Muscle layer of colon (tissue), 2 donors: ENCODE data around the gene ST6GALNAC4.

Source experiments
- H3K27ac ChIP-seq: one replicate; pipeline ENCODE4 v1.7.0; 2013; ENCODE audit warnings: low read depth, mild to moderate bottlenecking, low read length, moderate library complexity
- H3K27me3 ChIP-seq, 2 donors: one replicate each; pipeline ENCODE4 v1.7.0; 2013; ENCODE audit warnings: low read length in 2 of 2, mild to moderate bottlenecking in 2 of 2; ENCODE audit not compliant: insufficient read depth in 2 of 2, control insufficient read depth in 1 of 2
- H3K36me3 ChIP-seq: one replicate; pipeline ENCODE4 v1.7.0; 2013; ENCODE audit warnings: mild to moderate bottlenecking, low read length; ENCODE audit not compliant: insufficient read depth
- H3K4me1 ChIP-seq: one replicate; pipeline ENCODE4 v1.7.0; 2013; ENCODE audit warnings: mild to moderate bottlenecking, low read length; ENCODE audit not compliant: insufficient read depth
- H3K4me3 ChIP-seq, 2 donors: one replicate each; pipeline ENCODE4 v1.7.0; 2013; ENCODE audit warnings: low read length in 2 of 2, low read depth in 1 of 2, mild to moderate bottlenecking in 1 of 2, moderate library complexity in 1 of 2
- H3K9ac ChIP-seq: one replicate; pipeline ENCODE4 v1.7.0; 2013; ENCODE audit warnings: low read length
- H3K9me3 ChIP-seq: one replicate; pipeline ENCODE4 v1.7.0; 2013; ENCODE audit warnings: mild to moderate bottlenecking, low read length
- donor health status: abdominal sarcoma.
- donor health status: Adenocarcinoma of cecum.

ST6GALNAC4 gene

DNA sequence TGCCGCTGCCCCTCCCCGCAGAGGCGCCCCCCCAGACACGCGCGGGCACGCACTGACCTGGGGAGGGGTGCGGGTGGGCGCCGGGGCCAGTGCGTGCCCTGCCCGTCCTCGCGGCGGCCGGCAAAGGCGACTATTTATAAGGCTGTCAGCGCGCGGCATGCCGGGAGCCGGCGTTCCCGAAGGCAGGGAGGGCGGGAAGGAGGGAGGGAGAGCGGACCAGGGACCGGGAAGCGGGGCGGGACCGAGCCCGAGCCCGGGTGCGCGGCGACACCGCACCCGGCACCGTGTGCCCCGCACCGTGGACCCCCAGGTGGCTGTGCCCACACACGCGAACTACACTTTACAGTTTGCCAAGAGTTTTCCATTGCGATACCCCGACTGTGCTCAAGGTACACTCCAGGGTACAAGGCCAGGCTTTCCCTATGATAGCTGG is 39.3 kb downstream of the ST6GALNAC4 start, which contains the start of gene AK1:
AK1 (minus strand) TSS at position 110 of the 433 bp plus-strand sequence. CDS start 3,058 bp downstream, outside the sequence.
- peaks cover 50% of the 10 kb centered on the region for H3K4me1 ChIP-seq
- H3K27ac ChIP-seq = peak within 1 kb of the TSS; percentile 86
- H3K4me3 ChIP-seq = peak within 1 kb of the TSS; percentile 77 to 78
- no peaks in the 10 kb centered on the region for H3K36me3 ChIP-seq
- H3K27me3 ChIP-seq = no peaks in the 10 kb centered on the region
- peak within 1 kb of the TSS; percentile 87 for H3K9ac ChIP-seq
- no peaks in the 10 kb centered on the region for H3K9me3 ChIP-seq

- Histone ChIP-seq H3K27ac (peak overlapping the region; percentile 86), H3K9ac (no peak overlapping the region), H3K4me1 (peaks cover 50% of the 10 kb centered on the region), H3K36me3 (peaks cover 5% of the 10 kb centered on the region), H3K4me3 (peak overlapping the region; percentile 77 to 78), H3K27me3 (no peaks in the 10 kb centered on the region), H3K9me3 (no peaks in the 10 kb centered on the region)
Observed at GRCh38 chr9:127876764-127877562, 39.9 kb downstream of the ST6GALNAC4 start.

GRCh38 chr9:127876026-127876763 is 40.6 kb downstream of the ST6GALNAC4 start:
- Histone ChIP-seq H3K9me3 (no peaks in the 10 kb centered on the region), H3K9ac (no peak overlapping the region), H3K4me1 (peaks cover 50% of the 10 kb centered on the region), H3K27me3 (no peaks in the 10 kb centered on the region), H3K27ac (peak overlapping the region; percentile 86), H3K36me3 (peaks cover 13% of the 10 kb centered on the region), H3K4me3 (peak overlapping the region; percentile 77 to 78)

- Histone ChIP-seq H3K9ac (no peak overlapping the region), H3K4me1 (peaks cover 50% of the 10 kb centered on the region), H3K36me3 (peaks cover 14% of the 10 kb centered on the region), H3K4me3 (peak overlapping the region in 1 of 2 donors; percentile 47), H3K27ac (peak overlapping the region; percentile 63), H3K9me3 (no peaks in the 10 kb centered on the region), H3K27me3 (no peaks in the 10 kb centered on the region)
Observed at GRCh38 chr9:127875306-127875966, 41.4 kb downstream of the ST6GALNAC4 start.

GRCh38 chr9:127874301-127875221 is 42.3 kb downstream of the ST6GALNAC4 start:
- H3K9me3 ChIP-seq = no peaks in the 10 kb centered on the region
- no peaks in the 10 kb centered on the region for H3K27me3 ChIP-seq
- H3K4me3 ChIP-seq = peak overlapping the region; percentile 26 to 37
- H3K36me3 ChIP-seq = peaks cover 14% of the 10 kb centered on the region
- H3K4me1 ChIP-seq = peaks cover 50% of the 10 kb centered on the region
- no peak overlapping the region for H3K9ac ChIP-seq
- H3K27ac ChIP-seq = peak overlapping the region; percentile 63

DNA sequence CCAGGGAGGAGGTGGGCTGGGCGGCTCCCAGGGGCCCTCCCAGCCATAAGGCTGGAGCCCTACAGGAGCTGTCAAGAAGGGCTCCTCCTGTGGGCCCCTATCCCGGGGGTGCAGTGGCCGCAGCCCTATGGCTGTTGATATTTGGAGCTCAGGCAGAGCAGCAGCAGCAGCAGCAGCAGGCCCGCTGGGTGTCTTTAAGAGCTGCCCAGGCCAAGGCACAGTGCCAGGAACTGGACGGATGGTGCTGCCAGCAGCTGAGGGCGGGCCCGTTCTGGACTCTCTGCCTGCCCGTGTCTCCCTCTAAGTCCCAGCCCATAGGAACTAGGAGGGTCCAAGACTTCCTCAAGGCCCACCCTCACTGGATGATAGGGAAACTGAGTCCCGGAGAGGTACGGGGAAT is 43.0 kb downstream of the ST6GALNAC4 start:
- Histone ChIP-seq H3K27me3 (no peaks in the 10 kb centered on the region), H3K4me1 (peaks cover 50% of the 10 kb centered on the region), H3K9ac (no peak overlapping the region), H3K36me3 (peaks cover 14% of the 10 kb centered on the region), H3K9me3 (no peaks in the 10 kb centered on the region), H3K4me3 (peak overlapping the region; percentile 26 to 37), H3K27ac (peak overlapping the region; percentile 35)

- Histone ChIP-seq H3K9me3 (no peaks in the 10 kb centered on the region), H3K27me3 (no peaks in the 10 kb centered on the region), H3K4me3 (no peak overlapping the region), H3K4me1 (peaks cover 46% of the 10 kb centered on the region), H3K9ac (no peak overlapping the region), H3K27ac (peak overlapping the region; percentile 35), H3K36me3 (peaks cover 16% of the 10 kb centered on the region)
Observed at GRCh38 chr9:127873223-127873691, 43.6 kb downstream of the ST6GALNAC4 start.

GRCh38 chr9:127872369-127873222 is 44.2 kb downstream of the ST6GALNAC4 start:
- Histone ChIP-seq H3K27ac (no peak overlapping the region), H3K27me3 (no peaks in the 10 kb centered on the region), H3K4me1 (peaks cover 40% of the 10 kb centered on the region), H3K9ac (no peak overlapping the region), H3K9me3 (no peaks in the 10 kb centered on the region), H3K4me3 (no peak overlapping the region), H3K36me3 (peaks cover 22% of the 10 kb centered on the region)

- Histone ChIP-seq H3K4me1 (peaks cover 34% of the 10 kb centered on the region), H3K27ac (no peak overlapping the region), H3K36me3 (peaks cover 25% of the 10 kb centered on the region), H3K4me3 (no peak overlapping the region), H3K9ac (no peak overlapping the region), H3K27me3 (no peaks in the 10 kb centered on the region), H3K9me3 (no peaks in the 10 kb centered on the region)
Observed at GRCh38 chr9:127871531-127871930, 45.3 kb downstream of the ST6GALNAC4 start.

DNA sequence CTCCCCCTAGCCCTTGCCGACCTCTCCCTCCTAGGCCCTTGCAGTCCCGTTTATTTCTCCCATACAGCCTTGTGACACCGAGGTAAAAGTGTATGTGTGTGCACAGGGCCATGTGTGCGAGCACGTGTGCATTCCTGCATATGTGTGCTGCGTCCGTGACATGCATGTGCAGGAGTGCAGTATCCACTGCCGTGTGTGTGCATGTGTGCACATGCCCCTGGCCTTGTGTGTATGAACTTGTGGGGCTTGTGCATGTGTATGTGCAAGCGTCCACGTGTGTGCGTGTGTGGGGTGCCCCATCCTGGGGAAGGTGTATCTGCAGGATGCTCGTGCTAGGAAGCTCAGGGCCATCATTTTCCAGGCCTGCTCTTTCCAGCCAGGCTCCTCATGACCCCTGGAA is 46.0 kb downstream of the ST6GALNAC4 start:
- no peaks in the 10 kb centered on the region for H3K27me3 ChIP-seq
- no peaks in the 10 kb centered on the region for H3K9me3 ChIP-seq
- peaks cover 25% of the 10 kb centered on the region for H3K36me3 ChIP-seq
- no peak overlapping the region for H3K4me3 ChIP-seq
- H3K27ac ChIP-seq = no peak overlapping the region
- peaks cover 28% of the 10 kb centered on the region for H3K4me1 ChIP-seq
- no peak overlapping the region for H3K9ac ChIP-seq
